Measurements from ENCODE around the gene LAMC3. TPM values are rescaled to one million over a fixed set of nuclear protein-coding genes. Genes with fewer than 3 reads are reported as not detected.

The LAMC3 gene
- total RNA-seq, 1 experiment from 2014 or later: not detected

- DNase-seq (ENCODE audit: low read depth): no peak
These were observed 2.5 kb downstream of the LAMC3 start for GRCh38 chr9:131011274-131012022.

- no peak for DNase-seq (ENCODE audit: low read depth)
These were observed 3.0 kb downstream of the LAMC3 start for GRCh38 chr9:131012023-131012334.

GRCh38 chr9:131012396-131012917 lies 3.5 kb downstream of the LAMC3 start:
- no peak for DNase-seq (ENCODE audit: low read depth)

GRCh38 chr9:131013015-131013755 lies 4.2 kb downstream of the LAMC3 start:
- DNase-seq (ENCODE audit: low read depth): no peak

- DNase-seq (ENCODE audit: low read depth): no peak
These were observed 5.0 kb downstream of the LAMC3 start for GRCh38 chr9:131013771-131014676.

- no peak for DNase-seq (ENCODE audit: low read depth)
These were observed 6.1 kb downstream of the LAMC3 start for GRCh38 chr9:131015112-131015511.

- DNase-seq (ENCODE audit: low read depth): no peak
These were observed 7.0 kb downstream of the LAMC3 start for GRCh38 chr9:131015876-131016397.

- no peak for DNase-seq (ENCODE audit: low read depth)
These were observed 8.1 kb downstream of the LAMC3 start for GRCh38 chr9:131017067-131017466.

- no peak for DNase-seq (ENCODE audit: low read depth)
These were observed 9.6 kb downstream of the LAMC3 start for GRCh38 chr9:131018621-131019020.

GRCh38 chr9:131019388-131020239 lies 10.6 kb downstream of the LAMC3 start:
- no peak for DNase-seq (ENCODE audit: low read depth)

- DNase-seq (ENCODE audit: low read depth): no peak
These were observed 11.4 kb downstream of the LAMC3 start for GRCh38 chr9:131020388-131020787.

- DNase-seq (ENCODE audit: low read depth): no peak
These were observed 11.9 kb downstream of the LAMC3 start for GRCh38 chr9:131020862-131021261.

- DNase-seq (ENCODE audit: low read depth): no peak
These were observed 12.8 kb downstream of the LAMC3 start for GRCh38 chr9:131021785-131022184.

- no peak for DNase-seq (ENCODE audit: low read depth)
These were observed 16.2 kb downstream of the LAMC3 start for GRCh38 chr9:131024978-131025868.

- DNase-seq (ENCODE audit: low read depth): no peak
These were observed 17.2 kb downstream of the LAMC3 start for GRCh38 chr9:131025953-131026858.

GRCh38 chr9:131027048-131027871 lies 18.3 kb downstream of the LAMC3 start:
- no peak for DNase-seq (ENCODE audit: low read depth)

- DNase-seq (ENCODE audit: low read depth): no peak
These were observed 18.9 kb downstream of the LAMC3 start for GRCh38 chr9:131027872-131028179.
